ENCODE data around the gene TMTC2.

Gene TMTC2

GRCh38 chr12:82682326-82682725 is 4.4 kb upstream of the TMTC2 start:
- no peak for DNase-seq (ENCODE audit: low read depth in 2 of 2)

DNA sequence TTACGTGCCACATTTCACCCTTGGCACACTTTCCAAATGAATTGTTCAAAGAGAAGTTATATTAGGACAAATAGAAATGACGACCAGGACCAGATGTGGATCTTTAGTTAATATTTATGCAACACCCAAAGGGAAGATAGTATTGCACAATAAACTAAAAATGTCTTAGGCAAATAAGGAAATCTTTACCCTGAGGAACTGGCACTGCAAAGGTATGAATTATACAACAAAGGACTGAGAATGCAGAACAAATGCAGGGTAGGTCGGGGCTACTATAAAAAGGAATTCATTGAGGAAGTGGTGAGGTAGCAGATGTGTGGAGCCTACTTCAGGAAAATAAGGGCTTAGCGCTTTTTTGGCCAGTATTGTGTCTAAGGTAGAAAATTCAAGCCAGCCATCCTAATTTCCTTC is 3.9 kb upstream of the TMTC2 start:
- DNase-seq (ENCODE audit: low read depth in 2 of 2): no peak

GRCh38 chr12:82685790-82686167 is 927 bp upstream of the TMTC2 start:
- peak; percentile 82 to 92 for DNase-seq (ENCODE audit: low read depth in 2 of 2)

DNA sequence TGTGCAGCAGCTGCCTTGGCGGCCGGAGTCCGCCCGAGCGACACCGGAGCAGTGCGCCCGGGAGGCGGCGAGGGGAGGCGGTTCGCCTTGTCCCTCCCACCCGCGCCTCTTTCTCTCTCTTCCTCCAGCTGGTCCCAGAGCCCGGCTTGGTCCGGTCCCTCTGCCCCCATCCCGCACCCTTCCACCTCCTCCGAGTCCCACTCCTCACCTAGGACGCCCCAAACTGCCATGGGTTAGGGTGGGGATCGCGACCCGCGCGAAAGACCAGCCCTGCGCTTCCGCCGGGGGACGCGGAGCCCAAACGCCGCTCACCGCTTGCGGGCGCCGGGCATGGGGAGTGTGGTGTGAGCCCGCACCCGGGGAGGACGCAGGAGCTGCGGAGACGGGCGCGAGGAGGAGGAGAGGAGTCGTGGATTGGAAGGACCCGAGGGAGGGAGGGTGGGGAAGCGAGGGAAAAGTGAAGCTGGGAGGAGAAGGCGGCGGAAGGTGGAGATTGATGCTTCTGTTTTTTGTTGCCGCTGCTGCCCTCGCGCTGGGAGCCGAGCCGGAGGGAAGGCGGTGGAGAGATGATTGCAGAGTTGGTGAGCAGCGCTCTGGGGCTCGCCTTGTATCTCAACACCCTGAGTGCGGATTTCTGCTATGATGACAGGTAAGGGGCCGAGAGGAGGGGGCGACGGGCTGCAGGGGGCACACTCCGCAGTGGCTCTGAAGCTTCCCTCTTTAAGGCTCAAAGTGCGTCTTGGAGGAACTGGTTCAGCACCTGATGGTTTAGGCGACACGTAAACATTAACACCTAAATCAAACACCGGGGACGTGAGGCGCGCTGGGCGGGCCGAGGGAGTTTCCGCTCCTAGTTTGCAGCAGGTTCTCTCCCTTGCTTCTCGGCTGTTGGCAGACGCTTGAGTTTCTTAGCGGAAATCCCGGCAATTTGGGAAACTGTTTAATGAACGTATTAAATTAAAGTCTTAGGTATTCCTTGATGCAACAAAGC is 610 bp downstream of the TMTC2 start:
- peak; percentile 28 to 42 for DNase-seq (ENCODE audit: low read depth in 2 of 2)

DNA sequence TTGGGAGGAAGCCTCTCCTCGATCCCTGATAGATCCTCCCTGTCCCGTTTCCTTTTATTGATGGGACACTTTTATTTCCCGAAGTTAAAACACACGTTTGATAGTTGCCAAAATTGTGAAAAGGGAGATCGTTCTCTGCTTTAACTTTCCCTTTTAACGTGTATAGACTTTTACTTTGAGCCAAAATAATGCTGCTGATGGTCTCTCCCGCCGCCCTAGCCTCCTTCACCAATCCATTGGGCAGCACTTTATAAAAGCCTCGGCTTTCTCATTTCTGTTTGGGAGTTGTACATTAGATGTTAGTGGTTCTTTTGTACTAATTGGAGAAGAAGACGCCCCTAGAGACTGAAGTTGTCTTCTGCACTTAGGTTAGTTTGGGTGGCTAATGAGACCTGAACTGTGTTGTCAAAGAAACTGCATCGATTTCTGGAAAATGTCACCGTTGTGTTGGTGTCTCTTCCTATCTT is 1.4 kb downstream of the TMTC2 start:
- no peak for DNase-seq (ENCODE audit: low read depth in 2 of 2)

GRCh38 chr12:82688596-82688995 is 1.9 kb downstream of the TMTC2 start:
- DNase-seq (ENCODE audit: low read depth in 2 of 2): no peak

DNA sequence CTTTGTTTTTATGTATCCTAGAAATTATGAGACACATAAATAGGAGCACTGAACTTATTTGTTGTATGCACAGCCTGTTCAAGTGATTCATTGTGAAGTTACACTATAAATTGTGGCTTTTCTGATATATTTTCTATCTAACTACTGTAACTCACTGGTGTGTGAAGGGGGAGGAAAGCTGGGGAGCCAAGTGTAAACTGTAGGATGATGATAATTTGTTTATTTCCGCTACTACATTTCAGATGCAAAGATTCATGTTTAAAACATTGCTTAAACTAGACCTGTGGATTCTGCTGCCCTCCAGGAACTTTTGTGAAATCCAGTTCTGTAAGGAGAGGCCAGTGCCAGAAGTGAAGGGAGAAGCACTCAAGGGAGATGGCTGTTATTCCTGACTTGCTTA is 3.3 kb downstream of the TMTC2 start:
- no peak for DNase-seq (ENCODE audit: low read depth in 2 of 2)

DNA sequence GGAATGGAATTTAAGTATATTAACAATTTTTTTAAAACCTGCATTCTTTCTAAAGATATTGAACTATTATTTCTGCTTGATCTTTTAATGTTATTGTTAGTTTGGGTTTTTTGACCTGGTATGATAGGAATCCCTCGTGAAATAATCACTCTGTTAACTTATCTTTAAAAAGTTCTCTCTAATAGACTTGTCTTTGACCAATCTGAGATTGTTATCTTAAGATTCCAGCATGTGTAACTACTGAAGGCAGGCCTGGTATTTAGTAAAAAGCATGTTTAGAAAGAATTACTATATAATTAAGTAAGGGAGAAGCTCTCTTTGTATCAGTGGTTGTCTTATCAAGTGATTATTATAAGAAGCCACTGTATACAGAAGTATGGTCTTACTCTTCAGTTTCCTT is 4.8 kb downstream of the TMTC2 start:
- no peak for DNase-seq (ENCODE audit: low read depth in 2 of 2)

DNA sequence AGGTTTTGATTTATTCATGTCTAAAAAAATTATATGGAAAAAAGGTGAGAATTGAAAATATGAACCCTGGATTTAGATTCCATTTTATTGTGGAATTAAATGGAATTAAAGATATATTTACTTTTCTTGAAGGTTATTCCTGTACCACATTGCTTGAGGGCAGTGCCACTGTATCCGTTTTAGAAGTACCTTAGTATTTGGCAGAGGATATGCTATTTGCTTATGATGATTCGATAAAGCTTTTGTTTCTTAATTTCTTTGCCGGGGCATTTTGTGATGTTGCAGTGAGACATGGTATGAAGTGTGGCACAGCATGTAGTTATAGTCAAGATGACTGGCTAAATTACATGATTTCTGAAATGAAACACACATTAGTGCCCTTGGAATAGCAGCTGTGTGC is 7.6 kb downstream of the TMTC2 start:
- DNase-seq (ENCODE audit: low read depth in 2 of 2): no peak

DNA sequence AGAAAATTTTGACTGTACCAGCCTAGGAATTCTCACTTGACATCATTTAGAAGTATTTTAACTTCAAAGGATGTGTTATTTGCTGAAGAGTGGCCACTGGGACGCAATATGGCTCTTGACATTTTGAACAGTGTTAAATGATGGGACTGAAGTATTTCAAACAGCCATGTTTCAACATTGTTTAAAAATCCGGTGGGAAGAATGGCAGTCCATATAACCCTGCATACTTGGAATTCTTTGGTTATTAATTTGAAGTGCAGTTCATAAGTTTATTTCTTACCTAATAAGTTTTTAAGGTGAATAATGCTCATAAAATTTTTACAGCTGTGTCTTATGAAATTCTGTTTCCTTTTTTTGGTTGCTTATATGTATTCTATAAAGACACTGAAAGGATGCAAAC is 8.3 kb downstream of the TMTC2 start:
- no peak for DNase-seq (ENCODE audit: low read depth in 2 of 2)

- no peak for DNase-seq (ENCODE audit: low read depth in 2 of 2)
These were observed 8.8 kb downstream of the TMTC2 start for GRCh38 chr12:82695531-82695930.

DNA sequence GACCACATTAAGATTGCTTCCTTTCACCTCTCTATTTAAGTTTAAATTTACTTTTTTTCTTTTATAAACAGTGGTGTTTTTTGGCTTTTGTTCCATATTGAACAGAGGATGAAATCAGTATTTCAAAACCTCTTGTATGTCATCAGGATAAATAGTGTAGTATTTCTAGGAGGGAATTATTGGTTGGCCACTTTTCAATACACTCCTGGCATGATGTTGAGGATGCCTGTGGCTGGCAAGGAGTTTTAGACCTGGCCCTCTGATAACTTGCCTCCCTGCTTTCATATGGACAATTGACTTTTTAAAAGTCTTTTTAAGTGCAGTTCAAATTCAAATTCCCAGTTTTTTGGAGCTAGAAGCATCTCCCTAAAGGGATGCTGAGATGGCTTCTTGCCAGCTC is 9.8 kb downstream of the TMTC2 start:
- no peak for DNase-seq (ENCODE audit: low read depth in 2 of 2)

GRCh38 chr12:82698708-82699564 is 12.2 kb downstream of the TMTC2 start:
- no peak for DNase-seq (ENCODE audit: low read depth in 2 of 2)

GRCh38 chr12:82705774-82706173 is 19.1 kb downstream of the TMTC2 start:
- DNase-seq (ENCODE audit: low read depth in 2 of 2): no peak

- no peak for DNase-seq (ENCODE audit: low read depth in 2 of 2)
These were observed 21.6 kb downstream of the TMTC2 start for GRCh38 chr12:82708061-82708879.

DNA sequence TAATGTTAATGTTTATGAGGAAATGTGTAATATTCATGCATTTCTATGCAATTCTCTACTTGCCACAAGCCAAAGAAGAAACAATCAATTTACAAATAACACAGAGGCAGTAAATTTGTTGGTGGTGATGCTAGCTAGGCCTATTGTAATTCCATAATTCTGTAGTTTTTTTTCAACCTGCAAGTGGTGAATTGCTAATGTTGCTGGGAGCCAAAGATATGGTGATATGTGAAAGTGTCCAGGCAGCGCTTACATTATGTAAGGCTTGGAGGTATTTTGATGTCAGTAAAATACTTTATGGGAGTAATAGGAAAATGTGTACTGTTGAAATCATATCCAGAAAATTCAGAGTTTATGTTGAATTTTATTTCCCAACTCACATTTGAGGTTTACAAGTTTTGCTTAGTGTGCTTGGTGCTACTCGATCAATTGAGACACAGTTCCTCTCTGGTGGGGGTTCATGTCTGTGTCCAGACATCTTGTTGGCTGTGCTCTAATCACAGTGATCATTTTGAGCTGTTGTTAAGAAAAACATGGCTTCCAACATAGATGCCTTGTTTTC is 23.2 kb downstream of the TMTC2 start:
- DNase-seq (ENCODE audit: low read depth in 2 of 2): no peak

DNA sequence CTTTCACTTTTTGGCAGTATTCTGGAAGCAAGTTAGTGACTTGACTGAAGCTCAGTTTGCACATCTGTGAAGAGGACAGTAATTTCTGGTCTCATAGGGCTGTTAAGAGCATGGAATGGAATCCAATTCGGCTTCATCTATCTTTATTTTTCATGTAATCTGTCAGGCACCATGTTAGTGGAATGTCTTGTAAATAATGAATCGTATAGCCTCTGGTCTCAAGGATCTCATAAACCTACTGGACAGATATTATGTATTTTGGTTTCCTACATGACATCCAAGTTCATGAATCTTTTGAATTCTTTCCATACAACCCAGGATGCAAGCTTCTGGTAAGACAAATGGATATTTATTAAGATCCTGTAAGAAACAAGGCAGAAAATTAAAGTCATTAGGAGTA is 24.0 kb downstream of the TMTC2 start:
- no peak for DNase-seq (ENCODE audit: low read depth in 2 of 2)

DNA sequence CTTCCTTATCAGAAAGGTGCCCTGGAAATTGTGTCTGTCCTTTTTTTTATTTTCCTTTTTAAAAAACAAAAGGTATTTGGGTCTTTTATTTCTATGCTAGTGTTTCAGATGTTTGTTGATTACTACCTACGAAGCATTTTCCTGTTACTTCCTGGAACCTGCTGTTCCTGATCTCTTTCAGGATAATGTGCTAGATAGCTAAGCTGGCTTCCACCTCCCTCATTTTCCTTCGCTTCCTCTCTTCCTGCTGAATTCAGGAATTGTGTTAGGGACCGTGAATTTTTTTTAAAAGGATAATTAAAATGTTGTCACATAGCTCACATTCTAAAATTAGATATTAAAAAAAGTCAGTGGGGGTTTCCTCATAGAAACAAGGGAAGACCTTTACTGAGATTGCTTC is 27.7 kb downstream of the TMTC2 start:
- no peak for DNase-seq (ENCODE audit: low read depth in 2 of 2)

GRCh38 chr12:82721726-82722125 is 35.0 kb downstream of the TMTC2 start:
- DNase-seq (ENCODE audit: low read depth in 2 of 2): no peak

- no peak for DNase-seq (ENCODE audit: low read depth in 2 of 2)
These were observed 36.4 kb downstream of the TMTC2 start for GRCh38 chr12:82723093-82723492.

GRCh38 chr12:82723891-82724290 is 37.2 kb downstream of the TMTC2 start:
- DNase-seq (ENCODE audit: low read depth in 2 of 2): no peak

All from stimulated activated CD4-positive, alpha-beta T cell treated with anti-CD3 and anti-CD28 coated beads, Interleukin-12 subunit alpha, Interleukin-12 subunit beta, amount 100 ng/mL, for 24 hours (primary cell).